K562 (cell line): Measurements from ENCODE around the gene NACA2.

Experiments
- CEBPB ChIP-seq: fragments of 450-650 bp; IDR thresholded peaks from 2 replicates; pipeline ENCODE4 v1.6.1; 2016; ENCODE audit warnings: missing genetic modification characterization, missing compliant biosample characterization
- NR2C1 ChIP-seq, 2 experiments: fragments of 450-650 bp; IDR thresholded peaks; 2 replicates each; pipeline ENCODE4 v1.6.1; 2017; ENCODE audit warnings: mild to moderate bottlenecking in 2 of 2, antibody characterized with exemption in 1 of 2, inconsistent platforms in 1 of 2, missing compliant biosample characterization in 1 of 2, missing genetic modification characterization in 1 of 2
- ZNF217 ChIP-seq: sonication (generic); formaldehyde crosslinking; IDR thresholded peaks from 2 replicates; pipeline ENCODE4 v1.8.0; 2022; ENCODE audit warnings: mild to moderate bottlenecking, missing genetic modification reagents
- ZNF717 ChIP-seq: fragments of 250-450 bp; sonication (Bioruptor Pico); IDR thresholded peaks from 2 replicates; pipeline ENCODE4 v1.5.0; 2021
- TF ChIP-seq, protein P1 (sequence below): fragments of 250-450 bp; sonication (Bioruptor Pico); IDR thresholded peaks from 2 replicates; pipeline ENCODE4 v1.4.0; 2020; ENCODE audit warnings: mild to moderate bottlenecking
- TF ChIP-seq, protein P2 (sequence below): sonication (generic); formaldehyde crosslinking; IDR thresholded peaks from 2 replicates; pipeline ENCODE4 v1.8.1; 2022; ENCODE audit warnings: missing genetic modification reagents
- TF ChIP-seq, protein P3 (sequence below), 3 experiments: IDR thresholded peaks in 2 of 3; conservative IDR thresholded peaks in 1 of 3; 2 replicates each; pipeline ENCODE4 v1.5.1; 2011 to 2012; ENCODE audit warnings: low read length in 3 of 3, mild to moderate bottlenecking in 3 of 3, control low read depth in 2 of 3, improper control_type of control experiment in 1 of 3, inconsistent platforms in 1 of 3, low read depth in 1 of 3, mixed read lengths in 1 of 3, moderate library complexity in 1 of 3; ENCODE audit not compliant: insufficient read depth in 2 of 3
- TF ChIP-seq, protein P4 (sequence below): sonication (generic); formaldehyde crosslinking; IDR thresholded peaks from 2 replicates; pipeline ENCODE4 v1.5.0; 2020; ENCODE audit warnings: missing genetic modification reagents
- TF ChIP-seq, protein P5 (sequence below), 2 experiments: fragments of 450-650 bp; IDR thresholded peaks; 2 replicates each; pipeline ENCODE4 v1.6.1; 2016
- TF ChIP-seq, protein P6 (sequence below): fragments of 450-650 bp; formaldehyde crosslinking; IDR thresholded peaks from 2 replicates; pipeline ENCODE4 v1.4.0; 2020; ENCODE audit warnings: mild to moderate bottlenecking, moderate library complexity

DNA sequence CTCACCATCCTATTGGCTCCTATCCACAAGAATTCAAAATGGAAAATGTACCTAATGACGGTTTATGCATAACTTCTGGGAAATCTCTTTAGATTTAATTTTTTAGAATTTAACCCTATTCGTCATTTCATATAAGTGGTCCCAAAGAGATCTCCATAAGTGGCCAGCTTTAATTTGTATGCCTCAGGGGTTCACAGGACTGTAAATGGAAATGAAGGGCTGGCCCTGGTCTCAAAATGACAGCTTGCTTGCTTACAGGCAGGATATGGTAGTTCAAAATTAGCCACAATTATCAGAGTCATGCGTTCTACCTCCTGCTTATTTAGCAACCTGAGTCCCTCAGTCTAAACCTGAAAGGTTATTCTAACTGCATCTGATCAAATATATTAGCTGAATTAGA is 6.6 kb upstream of the NACA2 start:
- TF ChIP-seq, protein P1, sequence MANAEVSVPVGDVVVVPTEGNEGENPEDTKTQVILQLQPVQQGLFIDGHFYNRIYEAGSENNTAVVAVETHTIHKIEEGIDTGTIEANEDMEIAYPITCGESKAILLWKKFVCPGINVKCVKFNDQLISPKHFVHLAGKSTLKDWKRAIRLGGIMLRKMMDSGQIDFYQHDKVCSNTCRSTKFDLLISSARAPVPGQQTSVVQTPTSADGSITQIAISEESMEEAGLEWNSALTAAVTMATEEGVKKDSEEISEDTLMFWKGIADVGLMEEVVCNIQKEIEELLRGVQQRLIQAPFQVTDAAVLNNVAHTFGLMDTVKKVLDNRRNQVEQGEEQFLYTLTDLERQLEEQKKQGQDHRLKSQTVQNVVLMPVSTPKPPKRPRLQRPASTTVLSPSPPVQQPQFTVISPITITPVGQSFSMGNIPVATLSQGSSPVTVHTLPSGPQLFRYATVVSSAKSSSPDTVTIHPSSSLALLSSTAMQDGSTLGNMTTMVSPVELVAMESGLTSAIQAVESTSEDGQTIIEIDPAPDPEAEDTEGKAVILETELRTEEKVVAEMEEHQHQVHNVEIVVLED (CRISPR knock-in tag), result no peak
- TF ChIP-seq, protein P2, sequence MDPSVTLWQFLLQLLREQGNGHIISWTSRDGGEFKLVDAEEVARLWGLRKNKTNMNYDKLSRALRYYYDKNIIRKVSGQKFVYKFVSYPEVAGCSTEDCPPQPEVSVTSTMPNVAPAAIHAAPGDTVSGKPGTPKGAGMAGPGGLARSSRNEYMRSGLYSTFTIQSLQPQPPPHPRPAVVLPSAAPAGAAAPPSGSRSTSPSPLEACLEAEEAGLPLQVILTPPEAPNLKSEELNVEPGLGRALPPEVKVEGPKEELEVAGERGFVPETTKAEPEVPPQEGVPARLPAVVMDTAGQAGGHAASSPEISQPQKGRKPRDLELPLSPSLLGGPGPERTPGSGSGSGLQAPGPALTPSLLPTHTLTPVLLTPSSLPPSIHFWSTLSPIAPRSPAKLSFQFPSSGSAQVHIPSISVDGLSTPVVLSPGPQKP (CRISPR knock-in tag), result no peak
- TF ChIP-seq ZNF717 (CRISPR knock-in tag), result no peak
- TF ChIP-seq, protein P3, sequence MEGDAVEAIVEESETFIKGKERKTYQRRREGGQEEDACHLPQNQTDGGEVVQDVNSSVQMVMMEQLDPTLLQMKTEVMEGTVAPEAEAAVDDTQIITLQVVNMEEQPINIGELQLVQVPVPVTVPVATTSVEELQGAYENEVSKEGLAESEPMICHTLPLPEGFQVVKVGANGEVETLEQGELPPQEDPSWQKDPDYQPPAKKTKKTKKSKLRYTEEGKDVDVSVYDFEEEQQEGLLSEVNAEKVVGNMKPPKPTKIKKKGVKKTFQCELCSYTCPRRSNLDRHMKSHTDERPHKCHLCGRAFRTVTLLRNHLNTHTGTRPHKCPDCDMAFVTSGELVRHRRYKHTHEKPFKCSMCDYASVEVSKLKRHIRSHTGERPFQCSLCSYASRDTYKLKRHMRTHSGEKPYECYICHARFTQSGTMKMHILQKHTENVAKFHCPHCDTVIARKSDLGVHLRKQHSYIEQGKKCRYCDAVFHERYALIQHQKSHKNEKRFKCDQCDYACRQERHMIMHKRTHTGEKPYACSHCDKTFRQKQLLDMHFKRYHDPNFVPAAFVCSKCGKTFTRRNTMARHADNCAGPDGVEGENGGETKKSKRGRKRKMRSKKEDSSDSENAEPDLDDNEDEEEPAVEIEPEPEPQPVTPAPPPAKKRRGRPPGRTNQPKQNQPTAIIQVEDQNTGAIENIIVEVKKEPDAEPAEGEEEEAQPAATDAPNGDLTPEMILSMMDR (IDR thresholded peaks at IDR 0.05 in 2 of 3, conservative IDR thresholded peaks at IDR 0.05 in 1 of 3; ENCODE audit: insufficient read depth in 2 of 3, low read depth in 1 of 3, low read length in 3 of 3), result no peak
- TF ChIP-seq, protein P4, sequence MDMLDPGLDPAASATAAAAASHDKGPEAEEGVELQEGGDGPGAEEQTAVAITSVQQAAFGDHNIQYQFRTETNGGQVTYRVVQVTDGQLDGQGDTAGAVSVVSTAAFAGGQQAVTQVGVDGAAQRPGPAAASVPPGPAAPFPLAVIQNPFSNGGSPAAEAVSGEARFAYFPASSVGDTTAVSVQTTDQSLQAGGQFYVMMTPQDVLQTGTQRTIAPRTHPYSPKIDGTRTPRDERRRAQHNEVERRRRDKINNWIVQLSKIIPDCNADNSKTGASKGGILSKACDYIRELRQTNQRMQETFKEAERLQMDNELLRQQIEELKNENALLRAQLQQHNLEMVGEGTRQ (CRISPR knock-in tag), result no peak
- TF ChIP-seq ZNF217, result no peak
- TF ChIP-seq, protein P5, sequence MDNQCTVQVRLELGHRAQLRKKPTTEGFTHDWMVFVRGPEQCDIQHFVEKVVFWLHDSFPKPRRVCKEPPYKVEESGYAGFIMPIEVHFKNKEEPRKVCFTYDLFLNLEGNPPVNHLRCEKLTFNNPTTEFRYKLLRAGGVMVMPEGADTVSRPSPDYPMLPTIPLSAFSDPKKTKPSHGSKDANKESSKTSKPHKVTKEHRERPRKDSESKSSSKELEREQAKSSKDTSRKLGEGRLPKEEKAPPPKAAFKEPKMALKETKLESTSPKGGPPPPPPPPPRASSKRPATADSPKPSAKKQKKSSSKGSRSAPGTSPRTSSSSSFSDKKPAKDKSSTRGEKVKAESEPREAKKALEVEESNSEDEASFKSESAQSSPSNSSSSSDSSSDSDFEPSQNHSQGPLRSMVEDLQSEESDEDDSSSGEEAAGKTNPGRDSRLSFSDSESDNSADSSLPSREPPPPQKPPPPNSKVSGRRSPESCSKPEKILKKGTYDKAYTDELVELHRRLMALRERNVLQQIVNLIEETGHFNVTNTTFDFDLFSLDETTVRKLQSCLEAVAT (IDR thresholded peaks at IDR 0.05), result no peak
- TF ChIP-seq, protein P6, sequence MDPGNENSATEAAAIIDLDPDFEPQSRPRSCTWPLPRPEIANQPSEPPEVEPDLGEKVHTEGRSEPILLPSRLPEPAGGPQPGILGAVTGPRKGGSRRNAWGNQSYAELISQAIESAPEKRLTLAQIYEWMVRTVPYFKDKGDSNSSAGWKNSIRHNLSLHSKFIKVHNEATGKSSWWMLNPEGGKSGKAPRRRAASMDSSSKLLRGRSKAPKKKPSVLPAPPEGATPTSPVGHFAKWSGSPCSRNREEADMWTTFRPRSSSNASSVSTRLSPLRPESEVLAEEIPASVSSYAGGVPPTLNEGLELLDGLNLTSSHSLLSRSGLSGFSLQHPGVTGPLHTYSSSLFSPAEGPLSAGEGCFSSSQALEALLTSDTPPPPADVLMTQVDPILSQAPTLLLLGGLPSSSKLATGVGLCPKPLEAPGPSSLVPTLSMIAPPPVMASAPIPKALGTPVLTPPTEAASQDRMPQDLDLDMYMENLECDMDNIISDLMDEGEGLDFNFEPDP (CRISPR knock-in tag), result no peak
- no peak for TF ChIP-seq NR2C1 (IDR thresholded peaks at IDR 0.05)
- TF ChIP-seq NR2C1 (tag; IDR thresholded peaks at IDR 0.05), result no peak
- TF ChIP-seq CEBPB (tag), result no peak
